ENCODE results near the gene ARPC3.

- no peak for TF ChIP-seq CTCF (IDR thresholded peaks at IDR 0.05)
- no peak for TF ChIP-seq SIN3A (IDR thresholded peaks at IDR 0.05; ENCODE audit: borderline replicate concordance, insufficient read depth, low read depth, low read length)
- no peak for TF ChIP-seq REST (IDR thresholded peaks at IDR 0.05; ENCODE audit: insufficient read depth in 1 of 2, low read depth in 2 of 2, low read length in 1 of 2)
Measured at GRCh38 chr12:110436231-110436630, 13.9 kb downstream of the ARPC3 start.
